GM23248 (cell line): ENCODE measurements around the gene GMPPB. TPM values are rescaled to one million over a fixed set of nuclear protein-coding genes. Genes with fewer than 3 reads are reported as not detected.
"Not testable (repeated sequence)": the region's sequence is repeated elsewhere in the genome, so short reads cannot be mapped to it uniquely, and the experiment has no call there.

Experiments used
- DNase-seq: peaks from one replicate; pipeline ENCODE4 v3.0.0-alpha.2; 2015
- H2AFZ ChIP-seq: fragments of 200-600 bp; sonication (generic); 2 replicates; pipeline ENCODE4 v1.6.1; 2016; ENCODE audit warnings: antibody characterized with exemption
- H3F3A ChIP-seq: fragments of 200-600 bp; sonication (generic); 2 replicates; pipeline ENCODE4 v1.6.1; 2016; ENCODE audit warnings: mild to moderate bottlenecking, antibody characterized with exemption, mixed run types; ENCODE audit not compliant: insufficient read depth
- H3K27ac ChIP-seq: fragments of 200-600 bp; sonication (generic); 2 replicates; pipeline ENCODE4 v1.5.1; 2016; ENCODE audit warnings: mild to moderate bottlenecking
- H3K27me3 ChIP-seq: fragments of 200-600 bp; sonication (generic); replicated peaks from 2 replicates; pipeline ENCODE4 v1.6.1; 2016; ENCODE audit warnings: mild to moderate bottlenecking; ENCODE audit not compliant: insufficient read depth
- H3K36me3 ChIP-seq: fragments of 200-600 bp; sonication (generic); 2 replicates; pipeline ENCODE4 v1.6.1; 2016; ENCODE audit warnings: low read depth, mild to moderate bottlenecking
- H3K4me1 ChIP-seq: fragments of 200-600 bp; sonication (generic); 2 replicates; pipeline ENCODE4 v1.6.1; 2016; ENCODE audit warnings: mild to moderate bottlenecking; ENCODE audit not compliant: insufficient read depth
- H3K4me2 ChIP-seq: fragments of 200-600 bp; sonication (generic); one replicate; pipeline ENCODE4 v1.6.1; 2016; ENCODE audit warnings: mild to moderate bottlenecking; ENCODE audit not compliant: unreplicated experiment
- H3K4me3 ChIP-seq: fragments of 200-600 bp; sonication (generic); 2 replicates; pipeline ENCODE4 v1.5.1; 2016; ENCODE audit warnings: mild to moderate bottlenecking
- H3K79me2 ChIP-seq: fragments of 200-600 bp; sonication (generic); 2 replicates; pipeline ENCODE4 v1.6.1; 2016; ENCODE audit warnings: mild to moderate bottlenecking; ENCODE audit not compliant: insufficient read depth
- H3K9ac ChIP-seq: fragments of 200-600 bp; sonication (generic); 2 replicates; pipeline ENCODE4 v1.6.1; 2016; ENCODE audit warnings: mild to moderate bottlenecking
- H3K9me2 ChIP-seq: fragments of 200-600 bp; sonication (generic); 2 replicates; pipeline ENCODE4 v1.6.1; 2016; ENCODE audit warnings: mixed run types, mild to moderate bottlenecking, moderate library complexity; ENCODE audit not compliant: insufficient read depth
- H3K9me3 ChIP-seq: fragments of 200-600 bp; sonication (generic); one replicate; pipeline ENCODE4 v1.6.1; 2017; ENCODE audit warnings: low read depth
- H4K20me1 ChIP-seq: fragments of 200-600 bp; sonication (generic); 2 replicates; pipeline ENCODE4 v1.6.0; 2016; ENCODE audit not compliant: insufficient read depth
- EZH2 ChIP-seq: fragments of 200-600 bp; sonication (generic); IDR thresholded peaks from 2 replicates; pipeline ENCODE4 v1.6.1; 2018; ENCODE audit warnings: antibody characterized with exemption, mild to moderate bottlenecking; ENCODE audit not compliant: insufficient read depth, poor library complexity, severe bottlenecking
- EZH2phosphoT487 ChIP-seq: fragments of 200-600 bp; sonication (generic); IDR thresholded peaks from 2 replicates; pipeline ENCODE4 v1.6.1; 2018; ENCODE audit warnings: antibody characterized with exemption, moderate library complexity, mild to moderate bottlenecking, low read depth; ENCODE audit not compliant: insufficient read depth
- WGBS, 2 experiments: methylation state at CpG; one replicate each; pipeline ENCODE4 v1.1.6; 2015 to 2017; ENCODE audit warnings: low lambda C conversion rate in 2 of 2, low coverage in 1 of 2; ENCODE audit errors: missing lambda C conversion rate in 2 of 2; 5-methylcytosine and 5-hydroxymethylcytosine counted together
- in situ Hi-C: fragments of 300-500 bp; cut with MboI; formaldehyde crosslinking; loops from 2 replicates; pipeline ENCODE4 v1.15.0; 2020
- polyA plus RNA-seq: library from polyadenylated mRNA; unstranded; fragments of >200 nt; fragmentation: Nextera tagmentation; extraction: Ambion mirVana; gene quantifications from 2 replicates; pipeline ENCODE4 v1.2.1, GENCODE V29; 2016
- total RNA-seq: library from RNA; depleted of rRNA; stranded (reverse); fragments of >200 nt; shearing (Covaris generic); gene quantifications from 2 replicates; pipeline ENCODE4 v1.2.3, GENCODE V29; 2014

Gene GMPPB
- total and polyA plus RNA-seq, 2 experiments from 2014 or later: 24.1 to 37.8 TPM

- no peak overlapping the region for H3K27ac ChIP-seq
- no peak overlapping the region for H2AFZ ChIP-seq
- H4K20me1 ChIP-seq: no peaks in the 10 kb centered on the region
- H3K4me1 ChIP-seq: no peaks in the 10 kb centered on the region
- peaks cover 5% of the 10 kb centered on the region; the same call in 1 of the 2 replicates for H3K79me2 ChIP-seq
- no peaks in the 10 kb centered on the region for H3K9me2 ChIP-seq
- TF ChIP-seq EZH2: no peak
- no peak for TF ChIP-seq EZH2phosphoT487
- H3K36me3 ChIP-seq: no peaks in the 10 kb centered on the region
- no peaks in the 10 kb centered on the region for H3K9me3 ChIP-seq
- in situ Hi-C loops: no loop called here
- peak; percentile 38 for DNase-seq
- WGBS, 2 experiments: 78 to 80% methylated on average over 13 to 16 of the region's 16 CpGs
- no peak overlapping the region for H3K4me2 ChIP-seq
- H3K4me3 ChIP-seq: no peak overlapping the region
- H3K27me3 ChIP-seq: no peaks in the 10 kb centered on the region
- H3F3A ChIP-seq: no peaks in the 10 kb centered on the region
- no peak overlapping the region for H3K9ac ChIP-seq
These were observed 24.3 kb downstream of the GMPPB start for GRCh38 chr3:49699281-49699979.

GRCh38 chr3:49695350-49696015 lies 28.3 kb downstream of the GMPPB start:
- H3K9me3 ChIP-seq, H3K4me2 ChIP-seq, H3K9ac ChIP-seq, H3K27me3 ChIP-seq, H3K9me2 ChIP-seq, H3K36me3 ChIP-seq, H4K20me1 ChIP-seq, H3K4me1 ChIP-seq, H2AFZ ChIP-seq, H3F3A ChIP-seq, H3K27ac ChIP-seq, in situ Hi-C loops, H3K4me3 ChIP-seq, DNase-seq: not testable (repeated sequence)
- peaks cover 42% of the 10 kb centered on the region for H3K79me2 ChIP-seq
- 66 to 82% methylated on average over 2 to 4 of the region's 4 CpGs for WGBS, 2 experiments

GRCh38 chr3:49694409-49695070 lies 29.2 kb downstream of the GMPPB start:
- H3K4me3 ChIP-seq, DNase-seq, H4K20me1 ChIP-seq, H3K4me1 ChIP-seq, H3K9me3 ChIP-seq, H3K27ac ChIP-seq, H3K27me3 ChIP-seq, H3K9me2 ChIP-seq, H3K4me2 ChIP-seq, H2AFZ ChIP-seq, H3K36me3 ChIP-seq, H3F3A ChIP-seq, H3K9ac ChIP-seq, in situ Hi-C loops: not testable (repeated sequence)
- H3K79me2 ChIP-seq: peaks cover 51% of the 10 kb centered on the region
- 44 to 48% methylated on average over 6 of the region's 6 CpGs for WGBS, 2 experiments

DNA sequence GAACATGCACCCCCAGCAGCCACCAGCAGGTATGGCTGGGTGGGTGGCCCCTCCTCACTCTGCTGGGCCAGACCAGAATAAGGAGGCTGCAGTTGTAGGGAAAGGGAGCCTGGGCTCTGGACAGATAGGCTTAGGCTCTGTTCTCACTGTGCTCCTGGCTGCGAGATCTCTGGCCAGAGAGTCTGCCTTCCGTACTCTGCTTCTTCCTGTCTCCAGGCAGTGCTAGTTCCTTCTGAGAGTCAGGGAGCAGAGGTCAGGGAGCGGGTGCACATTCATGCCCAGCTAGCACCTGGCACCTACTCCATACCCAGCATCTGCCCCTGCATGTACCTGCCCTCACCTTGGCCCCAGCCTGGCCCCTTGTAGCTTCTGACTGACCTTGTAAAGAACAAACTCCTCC lies 32.3 kb downstream of the GMPPB start:
- H3K9me3 ChIP-seq, H3K4me2 ChIP-seq, H3F3A ChIP-seq, H3K9ac ChIP-seq, H3K27ac ChIP-seq, DNase-seq, H3K36me3 ChIP-seq, H2AFZ ChIP-seq, H3K9me2 ChIP-seq, H3K27me3 ChIP-seq, H4K20me1 ChIP-seq, in situ Hi-C loops, H3K4me3 ChIP-seq: not testable (repeated sequence)
- Histone ChIP-seq H3K4me1 (peaks cover 11% of the 10 kb centered on the region; the same call in 1 of the 2 replicates), H3K79me2 (peaks cover 53% of the 10 kb centered on the region)
- 98 to 100% methylated on average over 3 of the region's 3 CpGs for WGBS, 2 experiments

GRCh38 chr3:49690856-49691255 lies 32.9 kb downstream of the GMPPB start:
- WGBS, 2 experiments: 91 to 92% methylated on average over 3 of the region's 3 CpGs
- H3K9me3 ChIP-seq, H3K27me3 ChIP-seq, H3K9me2 ChIP-seq, in situ Hi-C loops, H3K9ac ChIP-seq, H3K27ac ChIP-seq, H4K20me1 ChIP-seq, H3F3A ChIP-seq, DNase-seq, H2AFZ ChIP-seq, H3K36me3 ChIP-seq, H3K4me3 ChIP-seq: not testable (repeated sequence)
- Histone ChIP-seq H3K4me2 (peak overlapping the region; percentile 98), H3K79me2 (peaks cover 53% of the 10 kb centered on the region), H3K4me1 (peaks cover 11% of the 10 kb centered on the region; the same call in 1 of the 2 replicates)

- H3K36me3 ChIP-seq, H3F3A ChIP-seq, H3K9me2 ChIP-seq, H3K9me3 ChIP-seq, in situ Hi-C loops, H4K20me1 ChIP-seq, H3K27ac ChIP-seq, H3K27me3 ChIP-seq: not testable (repeated sequence)
- Histone ChIP-seq H2AFZ (peak overlapping the region; percentile 96), H3K9ac (peak overlapping the region; percentile 88), H3K4me2 (peak overlapping the region; percentile 98), H3K4me1 (peaks cover 11% of the 10 kb centered on the region; the same call in 1 of the 2 replicates), H3K79me2 (peaks cover 53% of the 10 kb centered on the region), H3K4me3 (peak overlapping the region; percentile 93)
- DNase-seq: peak; percentile 47
- 8 to 9% methylated on average over 16 of the region's 16 CpGs for WGBS, 2 experiments
These were observed 33.7 kb downstream of the GMPPB start for GRCh38 chr3:49689908-49690624.
